ENCODE measurements around the gene CHD3. TPM values are rescaled to one million over a fixed set of nuclear protein-coding genes. Genes with fewer than 3 reads are reported as not detected.

CHD3 gene
- total and polyA plus RNA-seq, 2 of the 13 experiments (the other 11 are each of a cell fraction or from before 2014, with no cell fraction given): 2.7 to 3.7 TPM

DNA sequence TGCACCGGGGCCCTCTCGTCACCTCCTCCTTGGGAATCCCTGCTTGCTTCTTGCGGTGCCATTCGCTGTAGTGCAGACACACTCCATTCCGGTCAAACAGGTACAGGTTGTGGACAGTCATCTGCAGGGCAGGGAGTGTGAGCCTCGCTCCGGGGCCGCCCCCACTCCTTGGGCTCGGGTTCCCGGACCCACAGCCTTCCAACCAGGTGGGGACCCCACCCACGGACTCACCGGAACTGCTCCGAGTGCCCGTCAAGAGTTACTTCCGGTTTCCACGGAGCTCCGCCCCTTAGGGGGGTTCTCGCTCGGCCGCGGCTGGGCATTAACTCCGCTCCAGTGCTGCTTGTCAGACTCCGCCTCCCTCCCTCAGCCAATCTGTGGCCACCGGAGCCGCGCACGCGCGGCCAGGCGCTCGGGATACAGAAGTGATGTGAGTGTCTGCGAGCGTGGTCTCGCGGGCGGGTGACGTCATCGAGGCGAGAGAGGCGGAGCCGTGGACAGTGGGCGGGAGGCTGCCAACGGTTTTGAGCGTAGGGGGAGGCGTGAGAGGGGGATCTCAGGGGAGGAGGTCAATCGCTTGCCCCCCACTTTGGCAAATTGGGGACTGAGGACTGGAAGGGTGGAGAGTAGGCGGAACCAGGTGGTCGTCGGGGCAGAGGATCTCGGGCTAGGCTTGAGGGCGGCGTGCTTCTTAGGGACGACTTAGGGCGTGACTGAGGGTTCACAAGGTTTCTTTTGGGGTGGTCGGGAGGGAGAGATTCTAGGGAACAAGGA, 43.3 kb downstream of the CHD3 start, which contains the start of the genes CNTROB and TRAPPC1 (continued):
- TF ChIP-seq, protein P1, sequence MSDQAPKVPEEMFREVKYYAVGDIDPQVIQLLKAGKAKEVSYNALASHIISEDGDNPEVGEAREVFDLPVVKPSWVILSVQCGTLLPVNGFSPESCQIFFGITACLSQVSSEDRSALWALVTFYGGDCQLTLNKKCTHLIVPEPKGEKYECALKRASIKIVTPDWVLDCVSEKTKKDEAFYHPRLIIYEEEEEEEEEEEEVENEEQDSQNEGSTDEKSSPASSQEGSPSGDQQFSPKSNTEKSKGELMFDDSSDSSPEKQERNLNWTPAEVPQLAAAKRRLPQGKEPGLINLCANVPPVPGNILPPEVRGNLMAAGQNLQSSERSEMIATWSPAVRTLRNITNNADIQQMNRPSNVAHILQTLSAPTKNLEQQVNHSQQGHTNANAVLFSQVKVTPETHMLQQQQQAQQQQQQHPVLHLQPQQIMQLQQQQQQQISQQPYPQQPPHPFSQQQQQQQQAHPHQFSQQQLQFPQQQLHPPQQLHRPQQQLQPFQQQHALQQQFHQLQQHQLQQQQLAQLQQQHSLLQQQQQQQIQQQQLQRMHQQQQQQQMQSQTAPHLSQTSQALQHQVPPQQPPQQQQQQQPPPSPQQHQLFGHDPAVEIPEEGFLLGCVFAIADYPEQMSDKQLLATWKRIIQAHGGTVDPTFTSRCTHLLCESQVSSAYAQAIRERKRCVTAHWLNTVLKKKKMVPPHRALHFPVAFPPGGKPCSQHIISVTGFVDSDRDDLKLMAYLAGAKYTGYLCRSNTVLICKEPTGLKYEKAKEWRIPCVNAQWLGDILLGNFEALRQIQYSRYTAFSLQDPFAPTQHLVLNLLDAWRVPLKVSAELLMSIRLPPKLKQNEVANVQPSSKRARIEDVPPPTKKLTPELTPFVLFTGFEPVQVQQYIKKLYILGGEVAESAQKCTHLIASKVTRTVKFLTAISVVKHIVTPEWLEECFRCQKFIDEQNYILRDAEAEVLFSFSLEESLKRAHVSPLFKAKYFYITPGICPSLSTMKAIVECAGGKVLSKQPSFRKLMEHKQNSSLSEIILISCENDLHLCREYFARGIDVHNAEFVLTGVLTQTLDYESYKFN (CRISPR knock-in tag; conservative IDR thresholded peaks at IDR 0.05): peak; percentile 21; the same call in 1 of the 2 replicates
- TF ChIP-seq, protein P2, sequence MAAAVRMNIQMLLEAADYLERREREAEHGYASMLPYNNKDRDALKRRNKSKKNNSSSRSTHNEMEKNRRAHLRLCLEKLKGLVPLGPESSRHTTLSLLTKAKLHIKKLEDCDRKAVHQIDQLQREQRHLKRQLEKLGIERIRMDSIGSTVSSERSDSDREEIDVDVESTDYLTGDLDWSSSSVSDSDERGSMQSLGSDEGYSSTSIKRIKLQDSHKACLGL (CRISPR knock-in tag; IDR thresholded peaks at IDR 0.05): peak; percentile 19; the same call in 1 of the 2 replicates
- TF ChIP-seq MEIS1 (CRISPR knock-in tag; IDR thresholded peaks at IDR 0.05; ENCODE audit: borderline replicate concordance) (peak; percentile 48; the same call in 1 of the 2 replicates), ZNF7 (CRISPR knock-in tag; IDR thresholded peaks at IDR 0.05) (no peak), ZNF543 (CRISPR knock-in tag; IDR thresholded peaks at IDR 0.05) (peak; percentile 80), DNMT1 (CRISPR knock-in tag; IDR thresholded peaks at IDR 0.05) (no peak), CEBPG (CRISPR knock-in tag; IDR thresholded peaks at IDR 0.05) (peak; percentile 43), ZNF260 (CRISPR knock-in tag; IDR thresholded peaks at IDR 0.05; ENCODE audit: borderline replicate concordance, low read depth) (no peak), ELF1 (CRISPR knock-in tag; IDR thresholded peaks at IDR 0.05) (peak; percentile 90), HDAC2 (CRISPR knock-in tag; IDR thresholded peaks at IDR 0.05) (peak; percentile 50; the same call in 1 of the 2 replicates), SP4 (CRISPR knock-in tag; IDR thresholded peaks at IDR 0.05) (peak; percentile 84)
- TF ChIP-seq, protein P3, sequence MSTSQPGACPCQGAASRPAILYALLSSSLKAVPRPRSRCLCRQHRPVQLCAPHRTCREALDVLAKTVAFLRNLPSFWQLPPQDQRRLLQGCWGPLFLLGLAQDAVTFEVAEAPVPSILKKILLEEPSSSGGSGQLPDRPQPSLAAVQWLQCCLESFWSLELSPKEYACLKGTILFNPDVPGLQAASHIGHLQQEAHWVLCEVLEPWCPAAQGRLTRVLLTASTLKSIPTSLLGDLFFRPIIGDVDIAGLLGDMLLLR (CRISPR knock-in tag; IDR thresholded peaks at IDR 0.05): no peak; the same call in 1 of the 2 replicates
- TF ChIP-seq, protein P4, sequence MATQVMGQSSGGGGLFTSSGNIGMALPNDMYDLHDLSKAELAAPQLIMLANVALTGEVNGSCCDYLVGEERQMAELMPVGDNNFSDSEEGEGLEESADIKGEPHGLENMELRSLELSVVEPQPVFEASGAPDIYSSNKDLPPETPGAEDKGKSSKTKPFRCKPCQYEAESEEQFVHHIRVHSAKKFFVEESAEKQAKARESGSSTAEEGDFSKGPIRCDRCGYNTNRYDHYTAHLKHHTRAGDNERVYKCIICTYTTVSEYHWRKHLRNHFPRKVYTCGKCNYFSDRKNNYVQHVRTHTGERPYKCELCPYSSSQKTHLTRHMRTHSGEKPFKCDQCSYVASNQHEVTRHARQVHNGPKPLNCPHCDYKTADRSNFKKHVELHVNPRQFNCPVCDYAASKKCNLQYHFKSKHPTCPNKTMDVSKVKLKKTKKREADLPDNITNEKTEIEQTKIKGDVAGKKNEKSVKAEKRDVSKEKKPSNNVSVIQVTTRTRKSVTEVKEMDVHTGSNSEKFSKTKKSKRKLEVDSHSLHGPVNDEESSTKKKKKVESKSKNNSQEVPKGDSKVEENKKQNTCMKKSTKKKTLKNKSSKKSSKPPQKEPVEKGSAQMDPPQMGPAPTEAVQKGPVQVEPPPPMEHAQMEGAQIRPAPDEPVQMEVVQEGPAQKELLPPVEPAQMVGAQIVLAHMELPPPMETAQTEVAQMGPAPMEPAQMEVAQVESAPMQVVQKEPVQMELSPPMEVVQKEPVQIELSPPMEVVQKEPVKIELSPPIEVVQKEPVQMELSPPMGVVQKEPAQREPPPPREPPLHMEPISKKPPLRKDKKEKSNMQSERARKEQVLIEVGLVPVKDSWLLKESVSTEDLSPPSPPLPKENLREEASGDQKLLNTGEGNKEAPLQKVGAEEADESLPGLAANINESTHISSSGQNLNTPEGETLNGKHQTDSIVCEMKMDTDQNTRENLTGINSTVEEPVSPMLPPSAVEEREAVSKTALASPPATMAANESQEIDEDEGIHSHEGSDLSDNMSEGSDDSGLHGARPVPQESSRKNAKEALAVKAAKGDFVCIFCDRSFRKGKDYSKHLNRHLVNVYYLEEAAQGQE (IDR thresholded peaks at IDR 0.05; ENCODE audit: borderline replicate concordance in 1 of 2, low read depth in 1 of 2, low read length in 2 of 2): no peak
- TF ChIP-seq, protein P5, sequence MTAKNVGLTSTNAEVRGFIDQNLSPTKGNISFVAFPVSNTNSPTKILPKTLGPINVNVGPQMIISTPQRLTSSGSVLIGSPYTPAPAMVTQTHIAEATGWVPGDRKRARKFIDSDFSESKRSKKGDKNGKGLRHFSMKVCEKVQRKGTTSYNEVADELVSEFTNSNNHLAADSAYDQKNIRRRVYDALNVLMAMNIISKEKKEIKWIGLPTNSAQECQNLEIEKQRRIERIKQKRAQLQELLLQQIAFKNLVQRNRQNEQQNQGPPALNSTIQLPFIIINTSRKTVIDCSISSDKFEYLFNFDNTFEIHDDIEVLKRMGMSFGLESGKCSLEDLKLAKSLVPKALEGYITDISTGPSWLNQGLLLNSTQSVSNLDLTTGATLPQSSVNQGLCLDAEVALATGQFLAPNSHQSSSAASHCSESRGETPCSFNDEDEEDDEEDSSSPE (CRISPR knock-in tag; IDR thresholded peaks at IDR 0.05): peak; percentile 50
- TF ChIP-seq, protein P6, sequence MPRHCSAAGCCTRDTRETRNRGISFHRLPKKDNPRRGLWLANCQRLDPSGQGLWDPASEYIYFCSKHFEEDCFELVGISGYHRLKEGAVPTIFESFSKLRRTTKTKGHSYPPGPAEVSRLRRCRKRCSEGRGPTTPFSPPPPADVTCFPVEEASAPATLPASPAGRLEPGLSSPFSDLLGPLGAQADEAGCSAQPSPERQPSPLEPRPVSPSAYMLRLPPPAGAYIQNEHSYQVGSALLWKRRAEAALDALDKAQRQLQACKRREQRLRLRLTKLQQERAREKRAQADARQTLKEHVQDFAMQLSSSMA (CRISPR knock-in tag; IDR thresholded peaks at IDR 0.05): 0 out of 2 replicates have a peak, but pooled peaks have one; percentile 74
- TF ChIP-seq, protein P7, sequence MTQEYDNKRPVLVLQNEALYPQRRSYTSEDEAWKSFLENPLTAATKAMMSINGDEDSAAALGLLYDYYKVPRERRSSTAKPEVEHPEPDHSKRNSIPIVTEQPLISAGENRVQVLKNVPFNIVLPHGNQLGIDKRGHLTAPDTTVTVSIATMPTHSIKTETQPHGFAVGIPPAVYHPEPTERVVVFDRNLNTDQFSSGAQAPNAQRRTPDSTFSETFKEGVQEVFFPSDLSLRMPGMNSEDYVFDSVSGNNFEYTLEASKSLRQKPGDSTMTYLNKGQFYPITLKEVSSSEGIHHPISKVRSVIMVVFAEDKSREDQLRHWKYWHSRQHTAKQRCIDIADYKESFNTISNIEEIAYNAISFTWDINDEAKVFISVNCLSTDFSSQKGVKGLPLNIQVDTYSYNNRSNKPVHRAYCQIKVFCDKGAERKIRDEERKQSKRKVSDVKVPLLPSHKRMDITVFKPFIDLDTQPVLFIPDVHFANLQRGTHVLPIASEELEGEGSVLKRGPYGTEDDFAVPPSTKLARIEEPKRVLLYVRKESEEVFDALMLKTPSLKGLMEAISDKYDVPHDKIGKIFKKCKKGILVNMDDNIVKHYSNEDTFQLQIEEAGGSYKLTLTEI (CRISPR knock-in tag; conservative IDR thresholded peaks at IDR 0.05): no peak
